ENCODE data around the gene CDH4.

- TF ChIP-seq CTCF (optimal IDR thresholded peaks at IDR 0.05 in 1 of 3, IDR thresholded peaks at IDR 0.05 in 1 of 3, conservative IDR thresholded peaks at IDR 0.05 in 1 of 3; ENCODE audit: extremely low read depth in 1 of 3, insufficient read depth in 2 of 3, low read length in 3 of 3) (no peak), EZH2 (IDR thresholded peaks at IDR 0.05; ENCODE audit: low read length) (no peak)
Measured at GRCh38 chr20:61743606-61744005, 491.5 kb downstream of the CDH4 start.

Data from keratinocyte (primary cell).